GM12872 (cell line): ENCODE results near the gene PPARG.

Experiments used
- TF ChIP-seq, protein P1 (sequence below): IDR thresholded peaks from 3 replicates; pipeline ENCODE4 v1.5.1; 2011; ENCODE audit warnings: low read depth, mild to moderate bottlenecking, low read length, moderate library complexity; ENCODE audit not compliant: insufficient read depth

Gene PPARG

DNA sequence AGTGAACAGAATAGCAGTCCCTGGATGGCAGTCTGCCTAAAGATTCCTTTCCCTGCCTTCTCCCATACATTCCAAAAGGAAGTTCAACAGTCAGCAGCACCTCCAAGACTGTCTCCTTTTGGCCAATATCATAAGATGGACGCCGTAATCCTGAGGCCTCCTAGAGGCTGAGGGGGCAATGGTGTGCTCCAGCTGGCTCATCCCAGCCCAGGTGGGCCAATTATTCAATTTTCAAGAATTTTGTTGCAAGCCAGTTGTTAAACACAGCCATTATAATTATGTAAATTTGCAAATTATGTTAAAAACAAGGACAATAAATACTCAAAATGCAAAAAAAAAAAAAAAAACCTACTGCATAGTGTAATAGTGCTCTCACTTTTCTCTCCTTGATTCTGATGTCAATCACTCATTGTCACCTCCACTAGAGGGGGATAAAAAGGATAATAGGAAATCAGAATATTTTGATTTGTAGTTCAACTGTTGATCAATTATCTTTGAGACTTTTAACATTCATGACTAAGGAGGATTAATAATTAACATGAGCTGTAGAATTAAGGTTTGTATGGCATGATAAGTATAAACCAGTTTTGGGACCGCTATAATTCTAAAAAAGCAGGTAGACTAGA lies 40.1 kb downstream of the PPARG start:
- TF ChIP-seq, protein P1, sequence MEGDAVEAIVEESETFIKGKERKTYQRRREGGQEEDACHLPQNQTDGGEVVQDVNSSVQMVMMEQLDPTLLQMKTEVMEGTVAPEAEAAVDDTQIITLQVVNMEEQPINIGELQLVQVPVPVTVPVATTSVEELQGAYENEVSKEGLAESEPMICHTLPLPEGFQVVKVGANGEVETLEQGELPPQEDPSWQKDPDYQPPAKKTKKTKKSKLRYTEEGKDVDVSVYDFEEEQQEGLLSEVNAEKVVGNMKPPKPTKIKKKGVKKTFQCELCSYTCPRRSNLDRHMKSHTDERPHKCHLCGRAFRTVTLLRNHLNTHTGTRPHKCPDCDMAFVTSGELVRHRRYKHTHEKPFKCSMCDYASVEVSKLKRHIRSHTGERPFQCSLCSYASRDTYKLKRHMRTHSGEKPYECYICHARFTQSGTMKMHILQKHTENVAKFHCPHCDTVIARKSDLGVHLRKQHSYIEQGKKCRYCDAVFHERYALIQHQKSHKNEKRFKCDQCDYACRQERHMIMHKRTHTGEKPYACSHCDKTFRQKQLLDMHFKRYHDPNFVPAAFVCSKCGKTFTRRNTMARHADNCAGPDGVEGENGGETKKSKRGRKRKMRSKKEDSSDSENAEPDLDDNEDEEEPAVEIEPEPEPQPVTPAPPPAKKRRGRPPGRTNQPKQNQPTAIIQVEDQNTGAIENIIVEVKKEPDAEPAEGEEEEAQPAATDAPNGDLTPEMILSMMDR = no peak

DNA sequence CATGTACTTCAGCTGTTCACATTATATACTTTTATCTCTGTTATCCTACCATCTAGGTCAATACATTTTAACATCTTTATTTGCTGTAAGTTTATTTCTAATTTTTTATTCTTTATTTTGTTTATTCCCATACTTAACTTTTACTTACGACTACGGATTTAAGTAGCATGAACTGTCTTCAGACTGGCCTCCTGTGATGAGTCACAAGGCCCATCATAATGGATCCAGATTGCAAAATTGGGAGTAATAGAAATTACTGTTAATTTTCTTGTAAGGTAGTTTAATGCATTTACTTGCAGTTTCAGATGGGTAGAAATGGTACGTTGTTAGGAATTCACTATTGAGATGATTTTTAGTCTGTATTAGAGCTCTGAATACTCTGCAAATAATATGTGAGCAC lies 45.9 kb downstream of the PPARG start:
- TF ChIP-seq, protein P1 = no peak

DNA sequence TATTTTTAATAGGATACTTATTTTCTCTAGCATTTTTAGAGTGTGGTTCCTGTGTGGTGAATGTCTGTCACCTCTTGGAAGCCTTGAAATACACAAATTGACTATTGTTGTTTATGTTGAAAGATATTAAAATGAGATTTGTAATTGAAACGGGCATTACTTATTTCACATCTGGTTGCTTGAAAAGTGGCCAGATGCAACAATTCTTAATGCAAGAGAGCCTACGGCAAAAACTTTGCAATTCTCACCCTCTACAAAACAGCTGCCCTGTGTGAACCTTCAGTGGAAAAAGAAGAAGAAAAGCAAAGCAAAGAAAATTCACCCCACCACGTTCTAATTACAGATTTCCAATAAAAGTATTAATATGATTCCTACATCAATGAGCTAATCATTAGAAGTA lies 46.6 kb downstream of the PPARG start:
- TF ChIP-seq, protein P1 = no peak

DNA sequence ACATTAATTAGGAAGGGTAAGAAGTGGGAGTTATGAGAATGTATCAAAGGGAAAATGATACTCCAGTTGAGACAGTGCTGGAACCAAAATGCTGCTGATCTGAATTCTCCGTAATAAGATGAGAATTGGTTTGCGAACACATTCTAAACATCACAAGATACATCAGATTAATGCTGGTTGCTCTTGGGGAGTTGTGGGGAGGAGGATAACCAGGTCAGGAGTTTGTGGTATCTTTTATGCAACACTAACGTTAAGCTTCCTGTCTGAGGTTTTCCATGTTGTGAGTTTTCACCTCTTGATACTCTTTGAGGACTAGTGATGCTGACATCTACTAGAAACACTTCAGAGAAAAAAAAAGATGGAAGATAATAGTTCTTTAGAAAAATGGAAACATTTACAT lies 47.2 kb downstream of the PPARG start:
- TF ChIP-seq, protein P1 = no peak

DNA sequence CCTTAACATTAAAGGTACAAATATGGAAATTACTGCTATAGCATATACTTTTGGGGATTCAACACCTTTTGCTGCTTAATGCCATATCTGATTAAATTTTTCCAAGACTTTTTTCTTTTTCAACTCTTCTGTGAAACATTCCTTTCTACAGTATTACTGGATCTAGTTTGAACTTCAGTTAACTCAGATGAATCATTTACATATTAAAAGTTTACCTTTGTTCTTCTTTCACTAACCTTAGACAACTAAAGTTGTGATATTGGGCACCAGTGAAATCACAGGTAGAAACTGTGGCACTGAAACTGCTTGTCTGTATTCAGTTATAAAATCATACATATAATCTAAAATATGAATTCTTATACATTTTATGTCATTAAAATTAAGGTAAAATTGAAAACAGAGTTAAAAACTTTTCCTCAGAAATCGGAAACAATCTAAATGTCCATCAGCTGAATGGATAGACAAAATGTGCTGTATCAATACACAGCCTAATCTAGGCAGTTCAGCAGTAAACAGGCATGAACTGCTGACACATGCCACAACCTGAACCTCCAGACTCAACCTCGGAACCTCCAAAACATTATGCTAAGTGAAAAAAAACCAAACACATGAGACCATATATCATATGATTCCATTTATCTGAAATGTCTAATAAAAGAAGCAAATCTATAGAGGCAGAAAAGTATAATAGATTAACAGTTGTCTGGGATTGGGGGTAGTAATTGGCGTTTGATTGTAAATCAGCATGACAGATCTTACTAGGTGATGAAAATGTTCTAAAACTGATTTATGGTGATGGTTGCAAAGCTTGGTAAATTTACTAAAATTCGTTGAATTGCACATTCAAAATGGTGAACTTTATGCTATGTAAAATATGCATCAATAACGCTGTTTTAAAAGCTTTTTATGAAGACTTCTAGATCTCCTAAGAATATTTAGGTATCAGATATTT lies 50.0 kb downstream of the PPARG start:
- TF ChIP-seq, protein P1 = no peak

DNA sequence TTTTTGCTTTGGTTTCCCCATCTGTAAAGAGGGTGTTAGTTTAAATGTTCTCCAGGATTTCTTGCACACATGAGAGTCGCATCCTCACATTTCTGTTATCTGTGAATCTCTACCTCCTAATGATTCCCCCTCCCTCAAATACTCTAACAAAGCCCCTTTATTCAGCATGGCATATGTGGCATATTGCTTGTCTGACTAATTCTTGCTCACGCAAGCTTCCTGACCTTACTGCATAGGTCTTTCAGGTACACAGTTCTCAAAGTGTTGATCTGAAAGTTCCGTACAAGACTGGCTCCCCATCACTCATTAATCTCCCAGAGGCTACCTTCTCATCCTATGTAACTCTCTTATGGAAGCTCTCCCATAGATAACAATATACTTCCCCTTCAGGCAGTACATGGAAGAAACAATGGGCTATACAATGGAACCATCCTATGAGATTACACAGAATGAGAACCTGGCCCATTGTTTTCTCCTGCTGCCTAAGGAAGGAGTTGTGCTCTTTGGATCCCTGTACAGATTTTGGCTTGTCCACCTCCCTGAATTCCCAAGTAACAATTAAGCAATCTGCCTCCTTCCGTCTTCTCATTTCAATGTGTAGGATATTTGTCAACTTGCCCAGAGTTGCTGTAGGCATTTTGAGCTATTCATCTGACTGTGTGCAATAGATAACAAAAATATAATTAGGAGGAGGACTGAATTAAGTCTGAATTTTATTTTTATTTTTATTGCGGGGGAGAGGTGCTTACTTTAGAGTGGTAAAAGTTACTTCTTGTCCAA lies 51.0 kb downstream of the PPARG start:
- TF ChIP-seq, protein P1 = no peak

GRCh38 chr3:12340506-12340905 lies 51.6 kb downstream of the PPARG start:
- TF ChIP-seq, protein P1 = no peak
